NCI-H460 (cell line): ENCODE results near the gene PGC. TPM values are rescaled to one million over a fixed set of nuclear protein-coding genes. Genes with fewer than 3 reads are reported as not detected.

Experiments used
- DNase-seq: peaks from one replicate; pipeline ENCODE4 v3.0.0-alpha.2; 2016; ENCODE audit warnings: low read depth; ENCODE audit errors: extremely low read depth
- small RNA-seq, 2 experiments: library from RNA; depleted of rRNA; stranded (forward); fragments of <200 nt; gene quantifications; one replicate each; pipeline ENCODE3, GENCODE V24; 2014
- total RNA-seq: library from RNA; depleted of rRNA; stranded (reverse); fragments of >200 nt; shearing (Covaris generic); gene quantifications from 2 replicates; pipeline ENCODE4 v1.2.3, GENCODE V29; 2014; rRNA removed

The PGC gene
- total RNA-seq, 1 experiment from 2014 or later: not detected

DNA sequence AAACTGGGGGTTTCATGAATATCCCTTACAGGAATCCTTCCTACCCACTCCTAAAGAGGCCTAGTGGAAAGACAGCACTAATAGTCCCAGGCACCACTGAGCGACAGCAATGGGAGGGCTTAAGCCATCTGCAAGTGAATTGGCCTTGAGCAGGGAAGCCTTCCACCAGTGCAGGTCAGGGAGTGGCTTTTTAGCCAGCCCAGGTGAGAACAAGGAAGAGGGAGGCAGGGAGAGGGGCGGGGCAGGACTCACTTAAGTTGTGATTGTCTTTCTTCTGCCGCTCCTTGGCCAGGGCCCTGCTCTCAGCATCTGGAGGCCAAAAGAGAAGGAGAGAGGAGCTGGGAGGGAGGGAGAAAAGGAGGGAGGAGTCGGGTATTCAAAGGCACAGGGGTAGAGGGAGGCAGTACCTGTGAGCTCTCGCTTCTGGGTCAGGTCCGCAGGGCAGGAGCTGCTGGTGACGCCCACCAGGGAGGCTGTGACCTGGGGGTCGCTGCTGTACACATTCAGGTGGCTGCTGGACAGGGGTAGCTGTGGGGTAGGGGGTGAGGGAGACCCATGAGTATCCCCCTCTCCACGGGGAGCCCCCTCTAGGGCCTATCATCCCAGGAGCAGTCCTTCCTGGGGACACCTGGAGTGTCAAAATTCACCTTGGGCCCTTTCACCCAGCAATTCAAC, 59.6 kb downstream of the PGC start:
- no peak for DNase-seq

Small RNA genes within 50 kb of the gene (small RNA-seq; reads per million reads assigned to genes)
- gene AL365205.2 (0 reads per million in 2 experiments), gene AL365205.3 (0 reads per million in 2 experiments)

Other genes with a start within 250 kb of the PGC start
- 3.6 and 3.7 TPM in 2 replicates for gene FOXP4, start 201.0 kb downstream of the PGC start, total RNA-seq
- 0.52 and 2.1 TPM in 2 replicates for gene MDFI, start 108.9 kb downstream of the PGC start, total RNA-seq
- 3.1 and 4.6 TPM in 2 replicates for gene TFEB, start 11.8 kb downstream of the PGC start, total RNA-seq
- 1.2 and 2.5 TPM in 2 replicates for gene FRS3, start 32.5 kb upstream of the PGC start, total RNA-seq
- gene PRICKLE4, start 33.4 kb upstream of the PGC start, total RNA-seq: 0.40 and 1.2 TPM in 2 replicates
- 129 and 142 TPM in 2 replicates for gene TOMM6, start 40.3 kb upstream of the PGC start, total RNA-seq
- 3.1 and 3.6 TPM in 2 replicates for gene USP49, start 148.0 kb upstream of the PGC start, total RNA-seq
- gene MED20, start 173.7 kb upstream of the PGC start, total RNA-seq: 19.8 and 21.2 TPM in 2 replicates
- 21.4 and 25.1 TPM in 2 replicates for gene BYSL, start 174.1 kb upstream of the PGC start, total RNA-seq
- gene CCND3, start 194.4 kb upstream of the PGC start, total RNA-seq: 18.9 and 19.8 TPM in 2 replicates